HUES48 (cell line): Measurements from ENCODE around the gene STX19.
"Not testable (repeated sequence)": the region's sequence is repeated elsewhere in the genome, so short reads cannot be mapped to it uniquely, and the experiment has no call there.

ENCODE experiments used
- H3K27ac ChIP-seq: one replicate; pipeline ENCODE4 v1.7.0; 2013; ENCODE audit warnings: low read depth, low read length, inconsistent platforms
- H3K27me3 ChIP-seq: 2 replicates; pipeline ENCODE4 v1.6.1; 2013; ENCODE audit warnings: mild to moderate bottlenecking, low read length; ENCODE audit not compliant: control insufficient read depth, insufficient read depth
- H3K36me3 ChIP-seq: 2 replicates; pipeline ENCODE4 v1.6.1; 2013; ENCODE audit warnings: low read length; ENCODE audit not compliant: control insufficient read depth, insufficient read depth
- H3K4me1 ChIP-seq: 2 replicates; pipeline ENCODE4 v1.6.1; 2013; ENCODE audit warnings: mild to moderate bottlenecking, low read length; ENCODE audit not compliant: control insufficient read depth, insufficient read depth
- H3K4me3 ChIP-seq: 2 replicates; pipeline ENCODE4 v1.5.1; 2013; ENCODE audit warnings: mild to moderate bottlenecking, low read depth, low read length
- H3K9ac ChIP-seq: 2 replicates; pipeline ENCODE4 v1.6.1; 2013; ENCODE audit warnings: mild to moderate bottlenecking, low read depth, low read length, moderate library complexity
- H3K9me3 ChIP-seq: 2 replicates; pipeline ENCODE4 v1.6.1; 2013; ENCODE audit warnings: low read length; ENCODE audit not compliant: control insufficient read depth, insufficient read depth

STX19 gene

GRCh38 chr3:94063496-94064119 is 35.2 kb upstream of the STX19 start:
- Histone ChIP-seq H3K9ac (peak overlapping the region; percentile 98), H3K9me3 (no peaks in the 10 kb centered on the region), H3K4me3 (peak overlapping the region; percentile 98), H3K36me3 (0 out of 2 replicates have a peak, but pooled peaks cover 5% of the 10 kb centered on the region), H3K27me3 (no peaks in the 10 kb centered on the region), H3K27ac (peak overlapping the region; percentile 98), H3K4me1 (0 out of 2 replicates have a peak, but pooled peaks cover 3% of the 10 kb centered on the region)

- H3K27ac ChIP-seq = peak within 1 kb of the TSS; percentile 98
- H3K4me1 ChIP-seq = 0 out of 2 replicates have a peak, but pooled peaks cover 3% of the 10 kb centered on the region
- peak within 1 kb of the TSS; percentile 98 for H3K9ac ChIP-seq
- peak within 1 kb of the TSS; percentile 98 for H3K4me3 ChIP-seq
- H3K27me3 ChIP-seq = no peaks in the 10 kb centered on the region
- H3K9me3 ChIP-seq = no peaks in the 10 kb centered on the region
- H3K36me3 ChIP-seq = 0 out of 2 replicates have a peak, but pooled peaks cover 5% of the 10 kb centered on the region
Measured at GRCh38 chr3:94062513-94063404, 34.4 kb upstream of the STX19 start, which contains the start of the genes DHFR2 and NSUN3. TSS of gene DHFR2 (minus strand) at chr3:94062916. CDS start at chr3:94061511, 1,405 bp downstream. TSS of gene NSUN3 (plus strand) at chr3:94063061. CDS start at chr3:94063127, 66 bp downstream.

GRCh38 chr3:94061297-94061696 is 32.9 kb upstream of the STX19 start:
- Histone ChIP-seq H3K36me3 (0 out of 2 replicates have a peak, but pooled peaks cover 5% of the 10 kb centered on the region), H3K27ac (no peak overlapping the region), H3K9ac (no peak overlapping the region), H3K27me3 (no peaks in the 10 kb centered on the region), H3K4me1 (0 out of 2 replicates have a peak, but pooled peaks cover 3% of the 10 kb centered on the region), H3K4me3 (no peak overlapping the region), H3K9me3 (no peaks in the 10 kb centered on the region)

- H3K9ac ChIP-seq = no peak overlapping the region
- no peak overlapping the region for H3K4me3 ChIP-seq
- H3K27ac ChIP-seq = no peak overlapping the region
- no peaks in the 10 kb centered on the region for H3K27me3 ChIP-seq
- peaks cover 7% of the 10 kb centered on the region; the same call in 1 of the 2 replicates for H3K36me3 ChIP-seq
- no peaks in the 10 kb centered on the region for H3K9me3 ChIP-seq
- no peaks in the 10 kb centered on the region for H3K4me1 ChIP-seq
Measured at GRCh38 chr3:94050546-94050945, 22.1 kb upstream of the STX19 start.

GRCh38 chr3:94049267-94049666 is 20.9 kb upstream of the STX19 start:
- no peak overlapping the region for H3K9ac ChIP-seq
- no peak overlapping the region for H3K27ac ChIP-seq
- H3K9me3 ChIP-seq = peaks cover 2% of the 10 kb centered on the region; the same call in 1 of the 2 replicates
- no peaks in the 10 kb centered on the region for H3K27me3 ChIP-seq
- no peaks in the 10 kb centered on the region for H3K4me1 ChIP-seq
- H3K36me3 ChIP-seq = peaks cover 7% of the 10 kb centered on the region; the same call in 1 of the 2 replicates
- H3K4me3 ChIP-seq = no peak overlapping the region

- H3K27ac ChIP-seq = no peak overlapping the region
- H3K27me3 ChIP-seq = no peaks in the 10 kb centered on the region
- peaks cover 2% of the 10 kb centered on the region; the same call in 1 of the 2 replicates for H3K36me3 ChIP-seq
- peaks cover 12% of the 10 kb centered on the region for H3K9me3 ChIP-seq
- no peaks in the 10 kb centered on the region for H3K4me1 ChIP-seq
- no peak overlapping the region for H3K9ac ChIP-seq
- no peak overlapping the region for H3K4me3 ChIP-seq
Measured at GRCh38 chr3:94046533-94046932, 18.1 kb upstream of the STX19 start.

GRCh38 chr3:94044100-94044936 is 15.9 kb upstream of the STX19 start:
- not testable (repeated sequence) for H3K27me3 ChIP-seq, H3K9ac ChIP-seq, H3K36me3 ChIP-seq, H3K27ac ChIP-seq, H3K4me3 ChIP-seq, H3K4me1 ChIP-seq
- H3K9me3 ChIP-seq = peaks cover 12% of the 10 kb centered on the region

- Histone ChIP-seq H3K4me3 (no peak overlapping the region), H3K27ac (no peak overlapping the region), H3K27me3 (no peaks in the 10 kb centered on the region), H3K9me3 (peaks cover 12% of the 10 kb centered on the region), H3K9ac (no peak overlapping the region), H3K4me1 (no peaks in the 10 kb centered on the region), H3K36me3 (no peaks in the 10 kb centered on the region; the same call in 1 of the 2 replicates)
Measured at GRCh38 chr3:94043285-94043684, 14.9 kb upstream of the STX19 start.

GRCh38 chr3:94036909-94037507 is 8.6 kb upstream of the STX19 start:
- H3K9me3 ChIP-seq = no peaks in the 10 kb centered on the region
- H3K9ac ChIP-seq = no peak overlapping the region
- H3K27ac ChIP-seq = no peak overlapping the region
- H3K27me3 ChIP-seq = no peaks in the 10 kb centered on the region
- no peaks in the 10 kb centered on the region; the same call in 1 of the 2 replicates for H3K36me3 ChIP-seq
- no peaks in the 10 kb centered on the region for H3K4me1 ChIP-seq
- H3K4me3 ChIP-seq = no peak overlapping the region

- Histone ChIP-seq H3K4me3 (no peak overlapping the region), H3K27ac (no peak overlapping the region), H3K27me3 (no peaks in the 10 kb centered on the region), H3K36me3 (no peaks in the 10 kb centered on the region), H3K4me1 (peaks cover 8% of the 10 kb centered on the region; the same call in 1 of the 2 replicates), H3K9me3 (no peaks in the 10 kb centered on the region), H3K9ac (no peak overlapping the region)
Measured at GRCh38 chr3:94026623-94027022, 1.8 kb downstream of the STX19 start.
